NCI-H146 treated with DMSO at 0.1 percent for 48 hours (cell line): ENCODE data around the gene MUC5AC.
"Not testable (repeated sequence)": the region's sequence is repeated elsewhere in the genome, so short reads cannot be mapped to it uniquely, and the experiment has no call there.

Experiments
- DNase-seq: peaks from one replicate; lab custom pipeline; 2025; ENCODE audit not compliant: unreplicated experiment; lab: John Stamatoyannopoulos, UW

The MUC5AC gene

GRCh38 chr11:1177020-1177770 lies 19.4 kb downstream of the MUC5AC start:
- no peak for DNase-seq

GRCh38 chr11:1177771-1178090 lies 20.0 kb downstream of the MUC5AC start:
- DNase-seq: no peak

- DNase-seq: no peak
Measured at GRCh38 chr11:1178201-1178885, 20.6 kb downstream of the MUC5AC start.

GRCh38 chr11:1178906-1179305 lies 21.2 kb downstream of the MUC5AC start:
- DNase-seq: no peak

GRCh38 chr11:1179641-1180040 lies 21.9 kb downstream of the MUC5AC start:
- DNase-seq: no peak

GRCh38 chr11:1180171-1180570 lies 22.4 kb downstream of the MUC5AC start:
- DNase-seq: no peak

- DNase-seq: no peak
Measured at GRCh38 chr11:1180947-1181391, 23.2 kb downstream of the MUC5AC start.

GRCh38 chr11:1181420-1181819 lies 23.7 kb downstream of the MUC5AC start:
- DNase-seq: no peak

GRCh38 chr11:1181853-1182535 lies 24.2 kb downstream of the MUC5AC start:
- DNase-seq: no peak

- not testable (repeated sequence) for DNase-seq
Measured at GRCh38 chr11:1184139-1184538, 26.4 kb downstream of the MUC5AC start.

GRCh38 chr11:1188451-1189130 lies 30.8 kb downstream of the MUC5AC start:
- not testable (repeated sequence) for DNase-seq

GRCh38 chr11:1189816-1190215 lies 32.1 kb downstream of the MUC5AC start:
- DNase-seq: not testable (repeated sequence)

- DNase-seq: not testable (repeated sequence)
Measured at GRCh38 chr11:1191786-1192470, 34.2 kb downstream of the MUC5AC start.

GRCh38 chr11:1192741-1193325 lies 35.1 kb downstream of the MUC5AC start:
- DNase-seq: no peak

- DNase-seq: no peak
Measured at GRCh38 chr11:1193326-1194230, 35.8 kb downstream of the MUC5AC start.

GRCh38 chr11:1194231-1194976 lies 36.7 kb downstream of the MUC5AC start:
- DNase-seq: no peak

GRCh38 chr11:1194977-1195681 lies 37.4 kb downstream of the MUC5AC start:
- no peak for DNase-seq
